Transverse colon (tissue), 4 donors: ENCODE data around the gene DUS4L.

Experiments
- CTCF ChIP-seq, 5 experiments: fragments of 200-600 bp in 3 of 5; fragments of 450-650 bp in 2 of 5; sonication (generic) in 3 of 5; IDR thresholded peaks; 1 replicate in 2 of 5; 2 replicates in 3 of 5; pipeline ENCODE4 v1.5.1; 2016 to 2017; ENCODE audit warnings: antibody characterized with exemption in 5 of 5, inconsistent platforms in 3 of 5, mild to moderate bottlenecking in 2 of 5, moderate library complexity in 1 of 5
- EP300 ChIP-seq: sonication (generic); formaldehyde crosslinking; IDR thresholded peaks from one replicate; pipeline ENCODE4 v1.6.1; 2017; ENCODE audit warnings: antibody characterized with exemption, low read depth
- POLR2A ChIP-seq: fragments of 450-650 bp; IDR thresholded peaks from one replicate; pipeline ENCODE4 v1.6.1; 2016; ENCODE audit warnings: antibody characterized with exemption, mild to moderate bottlenecking, moderate library complexity
- POLR2AphosphoS5 ChIP-seq, 3 donors: sonication (generic); formaldehyde crosslinking; IDR thresholded peaks; one replicate each; pipeline ENCODE4 v1.6.1; 2016; ENCODE audit warnings: antibody characterized with exemption in 3 of 3

DNA sequence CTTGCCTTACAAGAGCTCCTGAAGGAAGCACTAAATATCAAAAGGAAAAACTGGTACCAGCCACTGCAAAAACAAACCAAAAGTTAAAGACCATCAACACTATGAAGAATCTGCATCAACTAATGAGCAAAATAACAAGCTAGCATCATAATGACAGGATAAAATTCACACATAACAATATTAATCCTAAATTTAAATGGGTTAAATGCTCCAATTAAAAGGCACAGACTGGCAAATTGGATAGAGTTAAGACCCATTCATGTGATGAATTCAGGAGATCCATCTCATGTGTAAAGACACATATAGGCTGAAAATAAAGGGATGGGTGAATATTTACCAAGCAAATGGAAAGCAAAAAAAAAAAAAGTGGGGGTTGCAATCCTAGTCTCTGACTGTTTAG, 29.6 kb upstream of the DUS4L start:
- TF ChIP-seq CTCF (IDR thresholded peaks at IDR 0.05) (no peak), POLR2A (no peak), EP300 (no peak), POLR2AphosphoS5 (IDR thresholded peaks at IDR 0.05) (no peak)
